Caki2 (cell line): Measurements from ENCODE around the gene SVIL. TPM values are rescaled to one million over a fixed set of nuclear protein-coding genes. Genes with fewer than 3 reads are reported as not detected.
A peak's percentile ranks its signal among the peaks of the same experiment; 100 is the strongest.
"Not testable (repeated sequence)": the region's sequence is repeated elsewhere in the genome, so short reads cannot be mapped to it uniquely, and the experiment has no call there.

Experiments
- DNase-seq: peaks from one replicate; pipeline ENCODE4 v3.0.0-alpha.2; 2015; ENCODE audit warnings: low read depth
- in situ Hi-C: cut with HindIII; loops from 2 replicates; pipeline ENCODE4 v1.10.0; 2016; ENCODE audit warnings: low sequenced_read_pairs, low pct_unique_long_range_greater_than_20kb, mixed read lengths
- total RNA-seq: library from RNA; depleted of rRNA; stranded (reverse); fragments of >200 nt; shearing (Covaris generic); gene quantifications from 2 replicates; pipeline ENCODE4 v1.2.3, GENCODE V29; 2014; ENCODE audit warnings: low replicate concordance

SVIL gene
- total RNA-seq, 1 experiment from 2014 or later, result 59.4 TPM

GRCh38 chr10:29470843-29471543 lies 163.8 kb downstream of the SVIL start:
- no peak for DNase-seq
- in situ Hi-C loops, result no loop called here

- DNase-seq, result no peak
- in situ Hi-C loops, result no loop called here
These were observed 164.4 kb downstream of the SVIL start for GRCh38 chr10:29470355-29470705.

- in situ Hi-C loops, result no loop called here
- no peak for DNase-seq
These were observed 165.1 kb downstream of the SVIL start for GRCh38 chr10:29469481-29470354.

GRCh38 chr10:29465384-29465783 lies 169.4 kb downstream of the SVIL start:
- DNase-seq, result no peak
- in situ Hi-C loops, result no loop called here

GRCh38 chr10:29464671-29465171 lies 170.1 kb downstream of the SVIL start:
- DNase-seq, in situ Hi-C loops: not testable (repeated sequence)

GRCh38 chr10:29461042-29461441 lies 173.7 kb downstream of the SVIL start:
- in situ Hi-C loops, result no loop called here
- no peak for DNase-seq

GRCh38 chr10:29458190-29458589 lies 176.6 kb downstream of the SVIL start:
- DNase-seq, result not testable (repeated sequence)

GRCh38 chr10:29455095-29455494 lies 179.7 kb downstream of the SVIL start:
- no peak for DNase-seq
- in situ Hi-C loops, result no loop called here

More at GRCh38 chr10:29458190-29458589, 176.6 kb downstream of the SVIL start:
- in situ Hi-C loops, result not testable (repeated sequence)

- DNase-seq, result no peak
- in situ Hi-C loops, result no loop called here
These were observed 180.5 kb downstream of the SVIL start for GRCh38 chr10:29454250-29454649.

GRCh38 chr10:29452546-29452945 lies 182.2 kb downstream of the SVIL start:
- in situ Hi-C loops, result no loop called here
- DNase-seq, result no peak

GRCh38 chr10:29451946-29452345 lies 182.8 kb downstream of the SVIL start:
- in situ Hi-C loops, result no loop called here
- no peak for DNase-seq

- no peak for DNase-seq
- in situ Hi-C loops, result no loop called here
These were observed 184.4 kb downstream of the SVIL start for GRCh38 chr10:29450405-29450804.

- DNase-seq, result peak; percentile 57
- in situ Hi-C loops, result not testable (repeated sequence)
These were observed 185.8 kb downstream of the SVIL start for GRCh38 chr10:29448756-29449592.

- in situ Hi-C loops, result no loop called here
- DNase-seq, result no peak
These were observed 186.6 kb downstream of the SVIL start for GRCh38 chr10:29448125-29448524.

GRCh38 chr10:29446327-29446726 lies 188.4 kb downstream of the SVIL start:
- in situ Hi-C loops, result no loop called here
- no peak for DNase-seq

- DNase-seq, result no peak
These were observed 190.8 kb downstream of the SVIL start for GRCh38 chr10:29443745-29444523.

GRCh38 chr10:29440981-29441380 lies 193.8 kb downstream of the SVIL start:
- no peak for DNase-seq
- in situ Hi-C loops, result no loop called here

More at GRCh38 chr10:29443745-29444523, 190.8 kb downstream of the SVIL start:
- in situ Hi-C loops, result no loop called here

GRCh38 chr10:29439005-29439404 lies 195.8 kb downstream of the SVIL start:
- DNase-seq, in situ Hi-C loops: not testable (repeated sequence)
